Stimulated activated CD8-positive, alpha-beta memory T cell treated with anti-CD3 and anti-CD28 coated beads, Interleukin-7, amount 100 ng/mL, for 24 hours (primary cell): ENCODE data around the gene ZNF850.
"Not testable (repeated sequence)": the region's sequence is repeated elsewhere in the genome, so short reads cannot be mapped to it uniquely, and the experiment has no call there.

Source experiments
- DNase-seq: peaks from one replicate; pipeline ENCODE4 v3.0.0-alpha.2; 2020; ENCODE audit warnings: low read depth

The ZNF850 gene

GRCh38 chr19:36772311-36773222, at the start of gene ZNF850:
ZNF850 (minus strand) TSS chr19:36772807; CDS start chr19:36762606, 10,201 bp downstream.
- peak; percentile 86 for DNase-seq

- DNase-seq: no peak
Observed at GRCh38 chr19:36821758-36822157, 49.2 kb upstream of the ZNF850 start.

GRCh38 chr19:36819130-36819630, 46.6 kb upstream of the ZNF850 start:
- no peak for DNase-seq

- DNase-seq: no peak
Observed at GRCh38 chr19:36807029-36807428, 34.4 kb upstream of the ZNF850 start.

GRCh38 chr19:36805364-36805763, 32.8 kb upstream of the ZNF850 start:
- DNase-seq: no peak

GRCh38 chr19:36797786-36798108, 25.1 kb upstream of the ZNF850 start:
- DNase-seq: no peak

GRCh38 chr19:36796714-36796992, 24.0 kb upstream of the ZNF850 start:
- no peak for DNase-seq

GRCh38 chr19:36791420-36792141, 19.0 kb upstream of the ZNF850 start:
- not testable (repeated sequence) for DNase-seq

GRCh38 chr19:36775768-36776167, 3.2 kb upstream of the ZNF850 start:
- DNase-seq: no peak

- DNase-seq: no peak
Observed at GRCh38 chr19:36773223-36773579, 594 bp upstream of the ZNF850 start.

GRCh38 chr19:36771261-36772231, 1.1 kb downstream of the ZNF850 start:
- no peak for DNase-seq

- no peak for DNase-seq
Observed at GRCh38 chr19:36750066-36750691, 22.4 kb downstream of the ZNF850 start.

- not testable (repeated sequence) for DNase-seq
Observed at GRCh38 chr19:36749613-36750012, 23.0 kb downstream of the ZNF850 start.

- DNase-seq: no peak
Observed at GRCh38 chr19:36748431-36749275, 24.0 kb downstream of the ZNF850 start.

- no peak for DNase-seq
Observed at GRCh38 chr19:36747750-36748149, 24.9 kb downstream of the ZNF850 start.

GRCh38 chr19:36745870-36746269, 26.7 kb downstream of the ZNF850 start:
- no peak for DNase-seq

- not testable (repeated sequence) for DNase-seq
Observed at GRCh38 chr19:36736166-36736565, 36.4 kb downstream of the ZNF850 start.

GRCh38 chr19:36719687-36720556, 52.7 kb downstream of the ZNF850 start:
- DNase-seq: no peak

- DNase-seq: no peak
Observed at GRCh38 chr19:36709423-36709822, 63.2 kb downstream of the ZNF850 start.

- DNase-seq: no peak
Observed at GRCh38 chr19:36707134-36707533, 65.5 kb downstream of the ZNF850 start.
